ENCODE data around the gene BATF. TPM values are rescaled to one million over a fixed set of nuclear protein-coding genes. Genes with fewer than 3 reads are reported as not detected.

Gene BATF
- total RNA-seq, 2 donors from 2014 or later = not detected

GRCh38 chr14:75543253-75543652 is 21.0 kb downstream of the BATF start:
- no peaks in the 10 kb centered on the region for H3K4me1 ChIP-seq
- H3K36me3 ChIP-seq (replicated peaks in 1 of 2; ENCODE audit: insufficient read depth in 1 of 2, low read depth in 2 of 2) = no peaks in the 10 kb centered on the region
- no peaks in the 10 kb centered on the region for H3K27me3 ChIP-seq
- ATAC-seq = no peak
- no peaks in the 10 kb centered on the region for H3K9me3 ChIP-seq
- no peak for DNase-seq
- intact Hi-C loops (cut with DNase I) = no loop called here
- WGBS, 2 donors = 42 to 51% methylated on average over 4 of the region's 4 CpGs
- TF ChIP-seq POLR2A (IDR thresholded peaks at IDR 0.05) (no peak), CTCF (IDR thresholded peaks at IDR 0.05) (no peak)
- no peak overlapping the region for H3K4me3 ChIP-seq
- peak overlapping the region in 2 of 4 donors; percentile 10 to 63 for H3K27ac ChIP-seq

GRCh38 chr14:75543786-75544185 is 21.5 kb downstream of the BATF start:
- H3K36me3 ChIP-seq (replicated peaks in 1 of 2; ENCODE audit: insufficient read depth in 1 of 2, low read depth in 2 of 2) = no peaks in the 10 kb centered on the region
- intact Hi-C loops (cut with DNase I) = no loop called here
- H3K4me3 ChIP-seq = no peak overlapping the region
- DNase-seq (no peak), ATAC-seq (no peak)
- no peak overlapping the region for H3K27ac ChIP-seq
- TF ChIP-seq POLR2A (IDR thresholded peaks at IDR 0.05) (no peak), CTCF (IDR thresholded peaks at IDR 0.05) (no peak)
- H3K9me3 ChIP-seq = no peaks in the 10 kb centered on the region
- H3K4me1 ChIP-seq = no peaks in the 10 kb centered on the region
- WGBS, 2 donors = 81 to 85% methylated on average over 2 of the region's 2 CpGs
- H3K27me3 ChIP-seq = no peaks in the 10 kb centered on the region

- WGBS, 2 donors = 82 to 87% methylated on average over 13 of the region's 13 CpGs
- Histone ChIP-seq H3K4me3 (no peak overlapping the region), H3K4me1 (no peaks in the 10 kb centered on the region), H3K36me3 (replicated peaks in 1 of 2; ENCODE audit: insufficient read depth in 1 of 2, low read depth in 2 of 2) (no peaks in the 10 kb centered on the region), H3K9me3 (no peaks in the 10 kb centered on the region), H3K27me3 (no peaks in the 10 kb centered on the region), H3K27ac (no peak overlapping the region)
- no peak for TF ChIP-seq POLR2A (IDR thresholded peaks at IDR 0.05)
- TF ChIP-seq CTCF (IDR thresholded peaks at IDR 0.05) = no peak
- no peak for ATAC-seq
- no peak for DNase-seq
- intact Hi-C loops (cut with DNase I) = no loop called here
Observed at GRCh38 chr14:75545907-75546306, 23.6 kb downstream of the BATF start.

- Histone ChIP-seq H3K9me3 (no peaks in the 10 kb centered on the region), H3K4me1 (no peaks in the 10 kb centered on the region), H3K4me3 (no peak overlapping the region), H3K27ac (no peak overlapping the region), H3K27me3 (no peaks in the 10 kb centered on the region), H3K36me3 (replicated peaks in 1 of 2; ENCODE audit: insufficient read depth in 1 of 2, low read depth in 2 of 2) (no peaks in the 10 kb centered on the region)
- ATAC-seq (no peak), DNase-seq (no peak)
- intact Hi-C loops (cut with DNase I) = no loop called here
- 82 to 90% methylated on average over 7 to 11 of the region's 11 CpGs for WGBS, 2 donors
- TF ChIP-seq CTCF (IDR thresholded peaks at IDR 0.05) (no peak), POLR2A (IDR thresholded peaks at IDR 0.05) (no peak)
Observed at GRCh38 chr14:75547552-75548250, 25.4 kb downstream of the BATF start.

- TF ChIP-seq CTCF (IDR thresholded peaks at IDR 0.05) (no peak), POLR2A (IDR thresholded peaks at IDR 0.05) (no peak)
- DNase-seq = peak in 2 of 4 donors; percentile 16 to 18
Observed at GRCh38 chr14:75548544-75548943, 26.3 kb downstream of the BATF start.

More at GRCh38 chr14:75548544-75548943, 26.3 kb downstream of the BATF start:
- Histone ChIP-seq H3K27me3 (no peaks in the 10 kb centered on the region), H3K4me3 (no peak overlapping the region), H3K9me3 (no peaks in the 10 kb centered on the region), H3K36me3 (replicated peaks in 1 of 2; ENCODE audit: insufficient read depth in 1 of 2, low read depth in 2 of 2) (no peaks in the 10 kb centered on the region), H3K4me1 (no peaks in the 10 kb centered on the region), H3K27ac (no peak overlapping the region)
- intact Hi-C loops (cut with DNase I) = no loop called here
- ATAC-seq = no peak
- WGBS, 2 donors = 46 to 65% methylated on average over 5 to 7 of the region's 7 CpGs
